Sigmoid colon (tissue), 4 donors: ENCODE measurements around the gene GOLGA3.

Experiments
- EP300 ChIP-seq, 4 donors: sonication (generic); formaldehyde crosslinking; IDR thresholded peaks; one replicate each; pipeline ENCODE4 v1.6.1; 2017; ENCODE audit warnings: antibody characterized with exemption in 4 of 4
- POLR2A ChIP-seq, 2 donors: fragments of 450-650 bp; IDR thresholded peaks; one replicate each; pipeline ENCODE4 v1.6.1; 2016; ENCODE audit warnings: antibody characterized with exemption in 2 of 2, mild to moderate bottlenecking in 2 of 2, moderate library complexity in 2 of 2
- POLR2AphosphoS5 ChIP-seq, 4 donors: sonication (generic); formaldehyde crosslinking; IDR thresholded peaks; one replicate each; pipeline ENCODE4 v1.6.1; 2017; ENCODE audit warnings: antibody characterized with exemption in 4 of 4
- TF ChIP-seq, protein P1 (sequence below), 4 experiments: fragments of 450-650 bp in 3 of 4; fragments of 200-600 bp in 1 of 4; IDR thresholded peaks; one replicate each; pipeline ENCODE4 v1.5.1; 2016 to 2019; ENCODE audit warnings: antibody characterized with exemption in 4 of 4, mild to moderate bottlenecking in 3 of 4, moderate library complexity in 2 of 4

DNA sequence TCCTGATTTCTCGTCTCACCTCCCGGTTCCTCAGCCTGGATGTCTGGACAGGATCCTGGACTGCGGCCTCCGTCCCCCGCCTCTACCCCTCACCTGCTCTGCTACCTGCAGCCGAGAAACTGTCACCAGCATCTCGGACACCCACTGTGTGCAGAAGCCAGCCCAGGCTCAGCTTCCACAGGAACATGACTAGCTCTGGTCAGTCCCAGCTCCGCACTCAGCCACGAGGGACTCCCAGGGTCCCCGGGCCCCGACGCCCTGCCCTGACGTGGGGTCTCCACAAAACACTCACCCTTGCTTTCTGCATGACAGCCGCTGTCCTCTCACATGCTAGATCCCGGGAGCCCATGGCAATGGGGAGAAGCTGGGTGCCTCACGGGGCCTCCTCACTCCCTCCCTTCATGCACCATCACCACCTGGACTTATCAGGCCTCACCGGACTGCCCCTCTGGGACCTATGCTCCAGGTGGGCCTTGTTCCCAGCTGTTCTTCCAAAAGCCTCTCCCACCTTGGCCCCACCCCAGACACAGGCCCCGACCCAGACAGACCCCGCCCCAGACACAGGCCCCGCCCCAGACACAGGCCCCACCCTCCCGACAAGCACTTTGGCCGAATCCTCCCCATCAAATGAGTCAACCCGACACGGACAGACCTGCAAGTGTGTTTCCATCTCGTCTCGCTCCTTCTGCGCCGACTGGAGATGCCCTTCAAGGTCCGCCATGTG is 40.1 kb downstream of the GOLGA3 start:
- TF ChIP-seq, protein P1, sequence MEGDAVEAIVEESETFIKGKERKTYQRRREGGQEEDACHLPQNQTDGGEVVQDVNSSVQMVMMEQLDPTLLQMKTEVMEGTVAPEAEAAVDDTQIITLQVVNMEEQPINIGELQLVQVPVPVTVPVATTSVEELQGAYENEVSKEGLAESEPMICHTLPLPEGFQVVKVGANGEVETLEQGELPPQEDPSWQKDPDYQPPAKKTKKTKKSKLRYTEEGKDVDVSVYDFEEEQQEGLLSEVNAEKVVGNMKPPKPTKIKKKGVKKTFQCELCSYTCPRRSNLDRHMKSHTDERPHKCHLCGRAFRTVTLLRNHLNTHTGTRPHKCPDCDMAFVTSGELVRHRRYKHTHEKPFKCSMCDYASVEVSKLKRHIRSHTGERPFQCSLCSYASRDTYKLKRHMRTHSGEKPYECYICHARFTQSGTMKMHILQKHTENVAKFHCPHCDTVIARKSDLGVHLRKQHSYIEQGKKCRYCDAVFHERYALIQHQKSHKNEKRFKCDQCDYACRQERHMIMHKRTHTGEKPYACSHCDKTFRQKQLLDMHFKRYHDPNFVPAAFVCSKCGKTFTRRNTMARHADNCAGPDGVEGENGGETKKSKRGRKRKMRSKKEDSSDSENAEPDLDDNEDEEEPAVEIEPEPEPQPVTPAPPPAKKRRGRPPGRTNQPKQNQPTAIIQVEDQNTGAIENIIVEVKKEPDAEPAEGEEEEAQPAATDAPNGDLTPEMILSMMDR (IDR thresholded peaks at IDR 0.05): no peak
- TF ChIP-seq POLR2AphosphoS5 (IDR thresholded peaks at IDR 0.05): no peak
- no peak for TF ChIP-seq EP300 (IDR thresholded peaks at IDR 0.05)
- no peak for TF ChIP-seq POLR2A (IDR thresholded peaks at IDR 0.05)
